PC-9 (cell line): ENCODE data around the gene MAST4. TPM values are rescaled to one million over a fixed set of nuclear protein-coding genes. Genes with fewer than 3 reads are reported as not detected.

Experiments
- BruUV-seq: library from RNA; stranded (reverse); fragments of 400-500 nt; replicated peaks from 2 replicates; lab custom pipeline; 2021; lab: Mats Ljungman, UMichigan
- CTCF ChIA-PET: fragments of 300-600 bp; sonication (Branson Sonifier 250); formaldehyde crosslinking; loops from one replicate; lab custom pipeline; 2022; ENCODE audit warnings: antibody characterized with exemption; lab: Charles Lee
- POLR2A ChIA-PET: fragments of 300-600 bp; sonication (Branson Sonifier 250); formaldehyde crosslinking; loops from one replicate; lab custom pipeline; 2022; ENCODE audit warnings: antibody characterized with exemption; ENCODE audit not compliant: unreplicated experiment; lab: Charles Lee
- DNase-seq, 2 experiments: peaks; one replicate each; pipeline versions ENCODE4 v3.0.0 to v3.0.0-alpha.2; 2015 to 2022; ENCODE audit warnings: mixed read lengths in 1 of 2
- H2AFZ ChIP-seq: fragments of 200-600 bp; sonication (generic); 2 replicates; pipeline ENCODE4 v1.8.1; 2017; ENCODE audit warnings: antibody characterized with exemption
- H3F3A ChIP-seq: fragments of 200-600 bp; sonication (generic); 2 replicates; pipeline ENCODE4 v1.8.1; 2017; ENCODE audit warnings: antibody characterized with exemption, mild to moderate bottlenecking, low read depth; ENCODE audit not compliant: insufficient read depth
- H3K27ac ChIP-seq: fragments of 200-600 bp; sonication (generic); 2 replicates; pipeline ENCODE4 v1.6.1; 2016; ENCODE audit warnings: mixed run types
- H3K27me3 ChIP-seq: fragments of 200-600 bp; sonication (generic); 2 replicates; pipeline ENCODE4 v1.6.1; 2016; ENCODE audit warnings: low read depth, mixed run types; ENCODE audit not compliant: insufficient read depth
- H3K36me3 ChIP-seq: fragments of 200-600 bp; sonication (generic); 2 replicates; pipeline ENCODE4 v1.6.1; 2016; ENCODE audit warnings: low read depth, mixed run types
- H3K4me1 ChIP-seq: fragments of 200-600 bp; sonication (generic); replicated peaks from 2 replicates; pipeline ENCODE4 v1.6.1; 2016; ENCODE audit warnings: mixed run types; ENCODE audit not compliant: insufficient read depth
- H3K4me2 ChIP-seq: fragments of 200-600 bp; sonication (generic); 2 replicates; pipeline ENCODE4 v1.6.1; 2017; ENCODE audit warnings: mixed run types
- H3K4me3 ChIP-seq: fragments of 200-600 bp; sonication (generic); 2 replicates; pipeline ENCODE4 v1.6.1; 2016; ENCODE audit warnings: mixed run types
- H3K79me2 ChIP-seq: fragments of 200-600 bp; sonication (generic); 2 replicates; pipeline ENCODE4 v1.6.1; 2017; ENCODE audit warnings: low read depth, mixed run types
- H3K9me2 ChIP-seq: fragments of 200-600 bp; sonication (generic); 2 replicates; pipeline ENCODE4 v1.8.1; 2017; ENCODE audit warnings: mild to moderate bottlenecking; ENCODE audit not compliant: insufficient read depth
- H3K9me3 ChIP-seq: fragments of 200-600 bp; sonication (generic); 2 replicates; pipeline ENCODE4 v1.8.1; 2016; ENCODE audit warnings: low read depth; ENCODE audit not compliant: insufficient read depth
- H4K20me1 ChIP-seq: fragments of 200-600 bp; sonication (generic); 2 replicates; pipeline ENCODE4 v1.8.1; 2017; ENCODE audit not compliant: insufficient read depth
- CTCF ChIP-seq: fragments of 200-600 bp; sonication (generic); conservative IDR thresholded peaks from 2 replicates; pipeline ENCODE4 v1.6.1; 2017; ENCODE audit warnings: mixed run types, antibody characterized with exemption, mild to moderate bottlenecking, moderate library complexity
- EZH2 ChIP-seq: fragments of 200-600 bp; sonication (generic); IDR thresholded peaks from 2 replicates; pipeline ENCODE4 v1.8.0; 2017; ENCODE audit warnings: antibody characterized with exemption, low read depth
- intact Hi-C: fragments of 100-400 bp; cut with micrococcal nuclease; formaldehyde crosslinking; loops from one replicate; pipeline ENCODE4 v1.10.0; 2022; ENCODE audit not compliant: unreplicated experiment
- total RNA-seq: library from RNA; stranded (reverse); gene quantifications from 2 replicates; pipeline ENCODE4 v1.2.3, GENCODE V29; 2021

Gene MAST4
- total RNA-seq, 1 experiment from 2014 or later: 19.3 TPM

- no peaks in the 10 kb centered on the region for H3K4me1 ChIP-seq
- H3K36me3 ChIP-seq: no peaks in the 10 kb centered on the region
- peaks cover 3% of the 10 kb centered on the region; the same call in 1 of the 2 replicates for H3K9me2 ChIP-seq
- no peak overlapping the region for H2AFZ ChIP-seq
- H3K79me2 ChIP-seq: no peaks in the 10 kb centered on the region
- intact Hi-C loops: loop anchor here (5.0 kb wide), 2 partner anchors 339 to 1439 kb away; no protein-coding TSS in a partner anchor
- no peak overlapping the region for H3K27ac ChIP-seq
- ChIA-PET CTCF (no interaction called here), POLR2A (interaction anchor here (0.7 kb wide), 1 partner anchor 405 kb away, joined by 5 read pairs; no protein-coding TSS in a partner anchor)
- H3K27me3 ChIP-seq: no peaks in the 10 kb centered on the region
- TF ChIP-seq EZH2: no peak
- TF ChIP-seq CTCF: no peak
- no peak for DNase-seq
- no peak overlapping the region for H3K4me2 ChIP-seq
- H4K20me1 ChIP-seq: no peaks in the 10 kb centered on the region
- no peaks in the 10 kb centered on the region for H3F3A ChIP-seq
- BruUV-seq: no TSS peak
- H3K9me3 ChIP-seq: no peaks in the 10 kb centered on the region
- no peak overlapping the region for H3K4me3 ChIP-seq
Observed at GRCh38 chr5:66813306-66813705, 217.1 kb downstream of the MAST4 start.

- Histone ChIP-seq H3K79me2 (no peaks in the 10 kb centered on the region), H3K9me3 (no peaks in the 10 kb centered on the region), H3K9me2 (peaks cover 3% of the 10 kb centered on the region; the same call in 1 of the 2 replicates), H4K20me1 (no peaks in the 10 kb centered on the region), H3K27ac (no peak overlapping the region), H3F3A (no peaks in the 10 kb centered on the region), H3K27me3 (no peaks in the 10 kb centered on the region), H3K36me3 (no peaks in the 10 kb centered on the region), H3K4me2 (no peak overlapping the region), H3K4me1 (no peaks in the 10 kb centered on the region), H2AFZ (no peak overlapping the region), H3K4me3 (no peak overlapping the region)
- TF ChIP-seq CTCF (peak; percentile 93), EZH2 (no peak)
- CTCF ChIA-PET: interaction anchor here (0.6 to 0.7 kb wide), 3 partner anchors 53 to 336 kb away, joined by 3 to 4 read pairs (median 3); no protein-coding TSS in a partner anchor
- POLR2A ChIA-PET: no interaction called here
- peak in 1 of 2 experiments; percentile 29 for DNase-seq
- intact Hi-C loops: loop anchor here (2.0 to 5.0 kb wide), 3 partner anchors 50 to 1438 kb away; no protein-coding TSS in a partner anchor
- BruUV-seq: no TSS peak
Observed at GRCh38 chr5:66814146-66814991, 218.2 kb downstream of the MAST4 start.

GRCh38 chr5:66818304-66818934, 222.2 kb downstream of the MAST4 start:
- ChIA-PET CTCF (no interaction called here), POLR2A (interaction anchor here (0.6 kb wide), 1 partner anchor 15 kb away, joined by 4 read pairs; no protein-coding TSS in a partner anchor)
- Histone ChIP-seq H3F3A (no peaks in the 10 kb centered on the region), H3K9me2 (peaks cover 3% of the 10 kb centered on the region; the same call in 1 of the 2 replicates), H3K36me3 (no peaks in the 10 kb centered on the region), H3K4me3 (no peak overlapping the region), H3K79me2 (no peaks in the 10 kb centered on the region), H3K9me3 (no peaks in the 10 kb centered on the region), H3K4me2 (no peak overlapping the region), H3K4me1 (no peaks in the 10 kb centered on the region), H2AFZ (no peak overlapping the region), H4K20me1 (no peaks in the 10 kb centered on the region), H3K27ac (no peak overlapping the region), H3K27me3 (no peaks in the 10 kb centered on the region)
- DNase-seq: no peak
- BruUV-seq: no TSS peak
- TF ChIP-seq CTCF: no peak
- no peak for TF ChIP-seq EZH2
- intact Hi-C loops: no loop called here
